ENCODE measurements around the gene PRPF40A.

DNA sequence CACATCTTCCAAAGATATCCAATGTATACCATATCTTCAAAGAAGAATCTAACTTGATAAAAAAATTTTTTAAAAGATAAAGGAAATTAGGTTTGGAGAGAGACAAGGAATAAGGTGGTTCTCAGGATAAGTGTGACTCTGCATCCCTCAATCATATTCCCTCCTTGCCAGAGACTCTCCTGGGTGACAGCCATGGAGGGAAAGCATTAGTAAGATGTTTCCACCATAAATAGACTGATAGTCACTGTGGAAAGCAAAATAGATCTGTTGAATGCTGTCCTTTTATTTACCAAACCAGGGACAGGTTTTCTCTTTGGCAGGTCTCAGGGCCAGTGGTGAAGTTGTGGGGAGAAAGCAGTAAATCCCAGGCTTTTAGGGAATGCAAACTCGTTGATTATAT, 107.6 kb downstream of the PRPF40A start:
- TF ChIP-seq POLR2AphosphoS5 (IDR thresholded peaks at IDR 0.05; ENCODE audit: borderline replicate concordance, low read depth, low read length), result no peak
- TF ChIP-seq EZH2 (IDR thresholded peaks at IDR 0.05), result no peak
